Esophagus muscularis mucosa (tissue), 3 donors: Measurements from ENCODE around the gene CYP51A1.

Experiments used
- EP300 ChIP-seq: sonication (generic); formaldehyde crosslinking; IDR thresholded peaks from one replicate; pipeline ENCODE4 v1.6.1; 2017; ENCODE audit warnings: antibody characterized with exemption
- POLR2AphosphoS5 ChIP-seq, 2 donors: sonication (generic); formaldehyde crosslinking; IDR thresholded peaks; one replicate each; pipeline ENCODE4 v1.6.1; 2017; ENCODE audit warnings: antibody characterized with exemption in 2 of 2

DNA sequence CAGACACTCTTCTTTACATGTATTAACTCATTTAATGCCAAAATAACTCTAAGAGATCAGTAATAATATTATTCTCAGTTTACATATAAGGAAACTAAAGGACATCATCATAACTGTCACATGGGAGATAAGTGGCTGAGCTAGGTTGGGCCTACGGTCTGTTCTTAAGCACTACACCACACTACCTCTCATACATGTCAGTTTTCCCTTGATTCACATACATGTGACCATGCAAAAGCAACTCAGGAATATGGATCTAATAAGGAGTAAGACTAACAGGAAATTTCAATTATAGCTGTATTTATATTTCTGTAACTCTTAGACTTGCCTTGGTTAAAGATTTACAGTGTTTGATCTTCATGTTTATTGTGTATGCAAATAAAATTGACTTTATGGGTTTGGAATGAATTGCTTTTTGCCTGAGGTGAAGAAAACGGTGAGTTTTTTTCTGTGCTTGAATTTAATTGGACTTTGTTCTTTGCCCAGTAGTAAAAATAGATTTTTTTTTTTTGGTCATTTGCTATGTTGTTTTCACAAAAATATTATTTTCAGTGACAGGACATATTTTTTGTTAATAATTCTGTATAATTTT lies 69.7 kb downstream of the CYP51A1 start:
- TF ChIP-seq POLR2AphosphoS5 (IDR thresholded peaks at IDR 0.05), result no peak
- no peak for TF ChIP-seq EP300
